ENCODE measurements around the gene STXBP2.

DNA sequence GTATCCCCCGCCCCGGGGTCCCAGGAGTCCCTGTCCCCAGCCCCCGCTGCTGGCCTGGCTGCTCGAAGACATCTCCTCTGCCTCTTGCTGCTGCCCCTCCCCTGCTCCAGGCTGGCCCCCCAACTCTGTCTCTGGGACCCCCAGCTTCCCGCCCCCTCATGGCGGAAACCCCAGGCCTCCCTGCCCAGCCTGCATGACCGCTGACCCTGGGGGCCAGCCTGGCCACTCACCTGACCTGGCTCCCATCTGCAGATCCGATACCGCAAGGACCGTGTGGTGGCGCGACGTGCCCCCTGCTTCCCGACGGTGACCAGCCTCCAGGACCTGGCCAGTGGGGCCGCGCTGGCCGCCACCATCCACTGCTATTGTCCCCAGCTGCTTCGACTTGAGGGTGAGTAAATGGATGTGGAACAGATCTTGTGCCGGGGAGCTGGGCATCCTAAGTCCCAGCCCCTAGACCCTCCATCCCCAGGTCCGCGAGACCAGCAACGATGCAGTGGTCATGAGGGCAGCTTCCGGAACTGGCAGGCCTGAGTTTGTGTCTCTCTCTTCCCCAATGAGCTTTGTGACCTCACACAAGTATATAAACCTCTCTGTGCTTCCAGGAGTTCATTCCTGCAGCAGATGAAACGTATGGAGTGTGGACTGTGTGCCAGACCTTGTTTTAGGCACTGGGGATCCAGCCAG is 28.9 kb upstream of the STXBP2 start:
- no peak for TF ChIP-seq CTCF (IDR thresholded peaks at IDR 0.05; ENCODE audit: borderline replicate concordance, extremely low read depth, low read length, poor library complexity, severe bottlenecking)
- TF ChIP-seq EZH2 (IDR thresholded peaks at IDR 0.05; ENCODE audit: borderline replicate concordance, low read depth, low read length, severe bottlenecking): no peak

Measured in DND-41 (cell line).